Activated CD4-positive, CD25-positive, alpha-beta regulatory T cell treated with anti-CD3 and anti-CD28 coated beads, Interleukin-2, amount 50 U/mL, for 24 hours (primary cell): Measurements from ENCODE around the gene PIK3CD.

Experiments
- ATAC-seq, 2 donors: fragments of 150-1000 bp; cut with Tn5 transposase; one replicate each; pipeline ENCODE4 v1.10.0; 2021; ENCODE audit warnings: mild to moderate bottlenecking in 1 of 2, moderate library complexity in 1 of 2

PIK3CD gene

DNA sequence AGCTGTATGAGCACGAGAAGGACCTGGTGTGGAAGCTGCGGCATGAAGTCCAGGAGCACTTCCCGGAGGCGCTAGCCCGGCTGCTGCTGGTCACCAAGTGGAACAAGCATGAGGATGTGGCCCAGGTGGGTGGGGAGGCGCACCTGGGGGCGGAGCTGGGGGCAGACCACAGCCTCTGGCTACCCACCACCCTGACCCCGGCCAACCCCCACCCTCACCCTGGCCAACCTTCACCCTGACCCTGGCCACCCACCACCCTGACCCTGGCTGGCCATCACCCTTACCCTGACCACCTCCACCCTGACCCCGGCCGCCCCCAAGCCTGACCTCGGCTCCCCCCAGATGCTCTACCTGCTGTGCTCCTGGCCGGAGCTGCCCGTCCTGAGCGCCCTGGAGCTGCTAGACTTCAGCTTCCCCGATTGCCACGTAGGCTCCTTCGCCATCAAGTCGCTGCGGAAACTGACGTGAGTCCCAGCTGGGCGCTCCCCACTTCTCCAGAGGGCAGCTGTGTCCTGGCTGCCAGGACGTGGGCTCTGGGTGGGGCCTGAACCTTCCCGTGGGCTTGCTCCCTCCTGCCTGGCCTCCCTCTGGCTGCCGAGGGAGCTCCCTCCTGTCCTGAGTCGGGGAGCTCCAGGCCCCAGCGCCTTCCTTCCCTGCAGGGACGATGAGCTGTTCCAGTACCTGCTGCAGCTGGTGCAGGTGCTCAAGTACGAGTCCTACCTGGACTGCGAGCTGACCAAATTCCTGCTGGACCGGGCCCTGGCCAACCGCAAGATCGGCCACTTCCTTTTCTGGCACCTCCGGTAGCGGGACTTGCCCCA, 69.5 kb downstream of the PIK3CD start:
- no peak for ATAC-seq

- ATAC-seq, result peak; percentile 36 to 49
Measured at GRCh38 chr1:9721606-9722377, 70.3 kb downstream of the PIK3CD start.

DNA sequence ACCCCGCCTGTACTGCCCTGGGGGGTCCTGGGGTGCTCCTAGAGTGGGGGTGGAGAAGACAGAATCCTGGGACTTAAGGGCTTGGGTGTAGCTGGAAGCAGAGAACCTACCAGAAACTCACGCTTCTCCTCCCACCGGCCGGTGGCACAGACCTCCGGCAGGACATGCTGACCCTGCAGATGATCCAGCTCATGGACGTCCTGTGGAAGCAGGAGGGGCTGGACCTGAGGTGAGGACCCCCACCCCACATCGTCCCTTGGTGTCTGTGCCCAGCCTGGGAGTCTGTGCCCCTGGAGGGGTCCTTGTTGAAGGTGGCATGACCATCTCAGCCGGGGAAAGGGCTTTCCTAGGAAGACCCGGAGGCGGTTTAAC, 70.8 kb downstream of the PIK3CD start:
- ATAC-seq, result no peak

- ATAC-seq, result no peak
Measured at GRCh38 chr1:9723068-9723805, 71.7 kb downstream of the PIK3CD start.

- no peak for ATAC-seq
Measured at GRCh38 chr1:9723926-9724325, 72.4 kb downstream of the PIK3CD start.

DNA sequence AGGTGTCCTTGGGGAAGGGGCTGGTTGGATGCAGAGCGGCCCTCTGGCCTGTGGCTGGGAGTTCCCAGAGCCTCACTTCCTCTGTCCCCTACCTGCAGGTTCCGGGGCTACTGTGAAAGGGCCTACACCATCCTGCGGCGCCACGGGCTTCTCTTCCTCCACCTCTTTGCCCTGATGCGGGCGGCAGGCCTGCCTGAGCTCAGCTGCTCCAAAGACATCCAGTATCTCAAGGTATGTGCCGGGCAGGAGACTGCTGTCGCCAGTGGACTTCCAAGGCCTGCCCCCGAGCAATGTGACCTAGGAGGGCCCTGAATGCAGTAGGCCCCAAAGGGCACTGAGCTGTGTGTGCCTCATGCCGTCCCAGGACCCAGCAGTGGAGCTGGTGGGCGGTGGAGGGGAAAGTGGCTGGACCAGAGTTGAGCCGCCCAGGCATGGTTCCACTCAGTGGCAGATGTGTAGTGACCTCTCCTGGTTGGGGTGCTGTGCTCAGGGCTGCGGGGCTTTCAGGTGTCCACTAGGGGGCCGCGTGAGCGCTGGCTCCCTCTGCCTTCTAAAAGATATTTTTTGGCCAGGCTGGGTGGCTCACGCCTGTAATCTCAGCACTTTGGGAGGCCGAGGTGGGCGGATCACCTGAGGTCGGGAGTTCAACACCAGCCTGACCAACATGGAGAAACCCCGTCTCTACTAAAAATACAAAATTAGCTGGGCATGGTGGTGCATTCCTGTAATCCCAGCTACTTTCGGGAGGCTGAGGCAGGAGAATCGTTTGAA, 73.4 kb downstream of the PIK3CD start:
- ATAC-seq, result peak; percentile 44 to 46

- ATAC-seq, result no peak
Measured at GRCh38 chr1:9726406-9726805, 74.9 kb downstream of the PIK3CD start.

- no peak for ATAC-seq
Measured at GRCh38 chr1:9726905-9727595, 75.5 kb downstream of the PIK3CD start.

DNA sequence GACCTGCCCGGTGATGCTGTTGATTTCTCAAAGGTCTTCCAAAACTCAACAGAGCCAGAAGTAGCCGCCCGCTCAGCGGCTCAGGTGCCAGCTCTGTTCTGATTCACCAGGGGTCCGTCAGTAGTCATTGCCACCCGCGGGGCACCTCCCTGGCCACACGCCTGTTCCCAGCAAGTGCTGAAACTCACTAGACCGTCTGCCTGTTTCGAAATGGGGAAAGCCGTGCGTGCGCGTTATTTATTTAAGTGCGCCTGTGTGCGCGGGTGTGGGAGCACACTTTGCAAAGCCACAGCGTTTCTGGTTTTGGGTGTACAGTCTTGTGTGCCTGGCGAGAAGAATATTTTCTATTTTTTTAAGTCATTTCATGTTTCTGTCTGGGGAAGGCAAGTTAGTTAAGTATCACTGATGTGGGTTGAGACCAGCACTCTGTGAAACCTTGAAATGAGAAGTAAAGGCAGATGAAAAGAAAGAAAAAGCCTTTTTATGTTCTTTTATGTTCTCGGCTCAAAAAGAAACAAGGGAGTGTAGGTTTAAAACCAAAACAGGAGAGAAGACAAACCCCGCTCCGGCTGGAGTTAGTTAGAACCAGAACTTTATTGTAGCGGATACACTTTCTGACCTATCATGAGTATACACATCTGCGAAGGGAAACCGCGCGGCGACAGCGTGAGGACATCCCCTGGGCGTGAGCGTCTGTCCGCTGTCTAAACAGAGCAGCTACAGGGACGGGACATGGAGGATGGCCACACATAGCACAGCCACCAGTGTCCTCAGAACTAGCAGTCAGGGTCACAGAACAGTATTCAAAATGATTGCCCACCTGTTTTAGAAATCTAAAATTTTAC, 77.1 kb downstream of the PIK3CD start:
- peak; percentile 67 to 70 for ATAC-seq

DNA sequence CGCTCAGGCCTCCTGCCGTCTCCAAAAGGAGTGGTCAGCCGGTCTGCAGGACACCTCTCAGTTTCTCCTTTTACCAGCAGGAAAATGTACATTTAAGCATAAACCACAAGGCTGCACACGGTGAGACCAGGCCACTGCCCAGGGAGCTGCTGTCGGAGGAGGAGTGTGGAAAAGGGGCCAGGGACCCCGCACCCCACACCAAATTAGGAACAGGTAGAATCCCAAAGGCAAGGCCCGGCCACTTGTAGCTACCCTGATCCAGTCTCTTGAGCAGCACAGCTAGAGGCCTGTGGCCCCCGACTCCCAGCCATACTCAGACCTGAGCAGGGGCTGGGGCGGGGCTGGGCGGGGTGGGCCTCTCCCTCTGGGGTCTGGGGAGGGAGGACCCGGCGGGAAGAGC, 78.0 kb downstream of the PIK3CD start:
- ATAC-seq, result no peak

- no peak for ATAC-seq
Measured at GRCh38 chr1:9730096-9730901, 78.8 kb downstream of the PIK3CD start.

GRCh38 chr1:9731051-9731537, 79.6 kb downstream of the PIK3CD start:
- ATAC-seq, result no peak

- ATAC-seq, result no peak
Measured at GRCh38 chr1:9731561-9731960, 80.0 kb downstream of the PIK3CD start.

- ATAC-seq, result no peak
Measured at GRCh38 chr1:9732123-9732971, 80.8 kb downstream of the PIK3CD start.

DNA sequence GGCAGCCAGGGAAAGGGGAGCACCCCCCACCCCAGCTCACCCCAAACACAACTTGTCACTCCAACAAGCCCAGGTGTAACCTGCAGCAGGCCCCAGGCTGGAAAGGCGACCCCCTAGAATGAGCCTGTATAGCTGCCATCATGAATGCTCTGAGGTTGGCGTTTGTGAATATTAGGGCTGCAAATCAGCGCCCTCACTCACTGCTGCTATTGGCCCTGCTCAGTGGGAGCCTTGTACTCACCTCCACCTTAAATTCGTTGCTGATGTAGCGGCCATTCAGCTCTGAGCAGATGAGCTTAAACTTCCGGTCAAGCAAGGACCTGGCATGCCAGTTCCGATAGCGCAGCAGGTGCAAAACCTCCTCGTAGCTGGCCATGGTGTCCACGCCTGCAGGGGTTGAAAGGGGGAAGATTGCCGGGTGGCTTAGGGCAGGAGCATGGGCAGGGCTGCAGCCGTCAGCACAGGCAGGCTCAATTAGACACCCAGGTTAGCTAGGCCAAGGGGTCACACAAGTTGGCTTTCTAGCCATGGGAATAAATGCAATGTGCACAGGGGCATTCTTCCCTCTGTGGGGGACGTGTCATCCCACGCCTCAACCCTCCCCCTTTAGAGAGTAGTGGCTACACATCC, 81.7 kb downstream of the PIK3CD start:
- ATAC-seq, result no peak

- ATAC-seq, result no peak
Measured at GRCh38 chr1:9735800-9736199, 84.3 kb downstream of the PIK3CD start.

DNA sequence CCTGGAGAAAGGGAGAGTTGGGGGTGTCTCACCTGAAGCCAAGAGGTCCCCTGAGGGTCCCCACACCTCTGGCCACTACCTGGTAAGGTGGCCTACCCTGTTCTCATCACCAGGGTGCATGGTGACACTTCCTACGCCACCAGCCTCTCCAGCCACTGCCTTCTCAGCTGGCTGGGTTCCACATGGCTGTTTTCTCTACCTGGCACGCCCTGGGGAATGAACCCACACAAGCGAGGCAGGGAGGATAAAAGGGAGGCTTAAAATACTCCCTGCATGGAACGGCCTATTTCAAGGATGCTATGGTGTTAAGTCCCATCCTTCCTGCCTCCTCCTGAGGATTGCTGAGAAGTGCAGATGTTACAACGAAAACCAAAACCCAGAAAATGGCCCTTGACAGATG, 84.7 kb downstream of the PIK3CD start:
- no peak for ATAC-seq

GRCh38 chr1:9737057-9737456, 85.5 kb downstream of the PIK3CD start:
- no peak for ATAC-seq

DNA sequence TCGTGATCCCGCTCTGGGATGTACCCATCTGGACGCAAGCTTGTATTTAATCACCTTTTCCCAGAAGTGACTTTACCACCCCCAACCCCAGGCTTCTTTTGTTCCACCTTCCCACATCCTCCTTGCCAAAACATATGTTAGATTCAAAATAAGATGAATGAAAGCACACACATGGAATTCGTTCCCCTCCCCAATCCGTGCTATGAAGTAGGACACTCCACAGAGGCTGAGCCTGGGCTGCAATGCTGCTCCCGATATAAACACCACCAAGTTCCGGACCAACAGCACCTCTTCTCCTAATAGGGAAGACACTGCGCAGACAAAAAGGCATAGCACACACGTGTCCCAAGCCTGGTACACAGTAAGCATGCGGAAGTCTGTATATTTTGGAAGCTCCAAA, 86.1 kb downstream of the PIK3CD start:
- no peak for ATAC-seq
